Epithelial cell of esophagus (primary cell): ENCODE results near the gene ADAM12.

Experiments
- DNase-seq: peaks from one replicate; pipeline ENCODE4 v3.0.0; 2010; ENCODE audit warnings: low read depth
- H3K4me3 ChIP-seq: 2 replicates; pipeline ENCODE4 v1.5.1; 2011; ENCODE audit warnings: mild to moderate bottlenecking, low read length, control low read depth
- CTCF ChIP-seq: IDR thresholded peaks from 2 replicates; pipeline ENCODE4 v1.5.1; 2011; ENCODE audit warnings: low read depth, mild to moderate bottlenecking, low read length, control low read depth, inconsistent platforms; ENCODE audit not compliant: insufficient read depth; ENCODE audit errors: missing control alignments

Gene ADAM12

GRCh38 chr10:126171555-126171954 is 216.7 kb downstream of the ADAM12 start:
- H3K4me3 ChIP-seq: no peak overlapping the region
- TF ChIP-seq CTCF: no peak
- DNase-seq: no peak

GRCh38 chr10:126170776-126171175 is 217.5 kb downstream of the ADAM12 start:
- no peak for DNase-seq
- TF ChIP-seq CTCF: no peak

GRCh38 chr10:126170371-126170770 is 217.9 kb downstream of the ADAM12 start:
- H3K4me3 ChIP-seq: no peak overlapping the region
- no peak for TF ChIP-seq CTCF
- DNase-seq: no peak

More at GRCh38 chr10:126170776-126171175, 217.5 kb downstream of the ADAM12 start:
- H3K4me3 ChIP-seq: no peak overlapping the region

GRCh38 chr10:126169899-126170298 is 218.4 kb downstream of the ADAM12 start:
- no peak for TF ChIP-seq CTCF
- DNase-seq: no peak
- H3K4me3 ChIP-seq: no peak overlapping the region

- no peak for TF ChIP-seq CTCF
- DNase-seq: no peak
- H3K4me3 ChIP-seq: no peak overlapping the region
Observed at GRCh38 chr10:126166797-126167196, 221.5 kb downstream of the ADAM12 start.

- no peak overlapping the region for H3K4me3 ChIP-seq
- DNase-seq: no peak
- TF ChIP-seq CTCF: no peak
Observed at GRCh38 chr10:126165874-126166273, 222.4 kb downstream of the ADAM12 start.

- H3K4me3 ChIP-seq: no peak overlapping the region
- DNase-seq: no peak
- TF ChIP-seq CTCF: no peak
Observed at GRCh38 chr10:126163506-126163905, 224.8 kb downstream of the ADAM12 start.
